Upper lobe of left lung (tissue), 4 donors: ENCODE measurements around the gene ZNF600.

Source experiments
- POLR2A ChIP-seq, 4 donors: fragments of 450-650 bp; IDR thresholded peaks; one replicate each; pipeline ENCODE4 v1.5.1; 2016 to 2017; ENCODE audit warnings: antibody characterized with exemption in 4 of 4, mild to moderate bottlenecking in 2 of 4
- POLR2AphosphoS5 ChIP-seq, 2 donors: sonication (generic); formaldehyde crosslinking; IDR thresholded peaks; one replicate each; pipeline ENCODE4 v1.5.1; 2017; ENCODE audit warnings: antibody characterized with exemption in 2 of 2
- TF ChIP-seq, protein P1 (sequence below), 6 experiments: fragments of 450-650 bp in 4 of 6; fragments of 200-600 bp in 2 of 6; sonication (generic) in 2 of 6; IDR thresholded peaks; one replicate each; pipeline ENCODE4 v1.5.1; 2016 to 2019; ENCODE audit warnings: antibody characterized with exemption in 6 of 6

DNA sequence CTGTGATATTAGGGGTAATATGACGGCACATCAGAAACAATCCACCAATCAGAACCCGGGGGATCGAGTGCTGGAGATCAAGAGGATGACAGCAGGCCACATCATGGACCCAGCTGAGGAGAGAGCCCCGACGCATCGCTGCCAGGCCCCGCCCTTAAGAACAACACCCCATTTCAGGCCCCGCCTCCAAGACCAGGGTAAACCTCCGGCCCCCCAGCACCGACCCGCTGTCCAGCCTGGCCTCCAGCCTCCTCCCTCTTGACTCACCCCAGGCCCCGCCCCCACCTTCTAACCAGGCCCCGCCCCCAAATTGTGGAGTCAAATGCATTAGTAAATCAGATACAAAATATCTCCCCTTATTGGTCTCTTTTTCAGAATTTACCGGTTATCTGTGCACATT, 47.0 kb downstream of the ZNF600 start:
- no peak for TF ChIP-seq POLR2AphosphoS5 (IDR thresholded peaks at IDR 0.05)
- TF ChIP-seq, protein P1, sequence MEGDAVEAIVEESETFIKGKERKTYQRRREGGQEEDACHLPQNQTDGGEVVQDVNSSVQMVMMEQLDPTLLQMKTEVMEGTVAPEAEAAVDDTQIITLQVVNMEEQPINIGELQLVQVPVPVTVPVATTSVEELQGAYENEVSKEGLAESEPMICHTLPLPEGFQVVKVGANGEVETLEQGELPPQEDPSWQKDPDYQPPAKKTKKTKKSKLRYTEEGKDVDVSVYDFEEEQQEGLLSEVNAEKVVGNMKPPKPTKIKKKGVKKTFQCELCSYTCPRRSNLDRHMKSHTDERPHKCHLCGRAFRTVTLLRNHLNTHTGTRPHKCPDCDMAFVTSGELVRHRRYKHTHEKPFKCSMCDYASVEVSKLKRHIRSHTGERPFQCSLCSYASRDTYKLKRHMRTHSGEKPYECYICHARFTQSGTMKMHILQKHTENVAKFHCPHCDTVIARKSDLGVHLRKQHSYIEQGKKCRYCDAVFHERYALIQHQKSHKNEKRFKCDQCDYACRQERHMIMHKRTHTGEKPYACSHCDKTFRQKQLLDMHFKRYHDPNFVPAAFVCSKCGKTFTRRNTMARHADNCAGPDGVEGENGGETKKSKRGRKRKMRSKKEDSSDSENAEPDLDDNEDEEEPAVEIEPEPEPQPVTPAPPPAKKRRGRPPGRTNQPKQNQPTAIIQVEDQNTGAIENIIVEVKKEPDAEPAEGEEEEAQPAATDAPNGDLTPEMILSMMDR (IDR thresholded peaks at IDR 0.05): no peak
- no peak for TF ChIP-seq POLR2A (IDR thresholded peaks at IDR 0.05)
